AG10803 (cell line): ENCODE results near the gene FSTL5.

Experiments
- DNase-seq: peaks from one replicate; pipeline ENCODE4 v3.0.0; 2010; ENCODE audit warnings: low read depth
- H3K4me3 ChIP-seq: 2 replicates; pipeline ENCODE4 v1.5.1; 2011; ENCODE audit warnings: mild to moderate bottlenecking, low read length, control low read depth
- TF ChIP-seq, protein P1 (sequence below): conservative IDR thresholded peaks from 2 replicates; pipeline ENCODE4 v1.5.1; 2011; ENCODE audit warnings: mild to moderate bottlenecking, low read length, control low read depth, inconsistent platforms

Gene FSTL5

DNA sequence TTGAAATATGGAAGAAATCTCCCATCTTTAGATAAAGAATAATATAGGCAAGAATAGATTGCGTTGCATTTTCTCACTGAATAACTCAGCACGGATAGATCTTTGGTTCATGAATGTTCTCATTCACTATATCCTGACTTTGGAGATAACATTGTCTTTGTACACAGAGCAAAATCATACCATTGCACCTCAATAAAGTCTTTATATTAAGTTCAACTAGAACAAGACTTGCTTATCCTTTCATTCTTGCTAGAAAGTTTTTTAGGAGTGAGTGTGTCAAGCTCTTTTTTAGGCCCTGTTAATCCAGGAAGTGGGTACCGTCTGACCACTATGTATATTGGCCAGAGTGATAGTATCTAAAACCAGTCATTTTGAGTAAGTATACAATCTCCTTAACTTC is 658.7 kb downstream of the FSTL5 start:
- no peak overlapping the region for H3K4me3 ChIP-seq
- no peak for DNase-seq
- TF ChIP-seq, protein P1, sequence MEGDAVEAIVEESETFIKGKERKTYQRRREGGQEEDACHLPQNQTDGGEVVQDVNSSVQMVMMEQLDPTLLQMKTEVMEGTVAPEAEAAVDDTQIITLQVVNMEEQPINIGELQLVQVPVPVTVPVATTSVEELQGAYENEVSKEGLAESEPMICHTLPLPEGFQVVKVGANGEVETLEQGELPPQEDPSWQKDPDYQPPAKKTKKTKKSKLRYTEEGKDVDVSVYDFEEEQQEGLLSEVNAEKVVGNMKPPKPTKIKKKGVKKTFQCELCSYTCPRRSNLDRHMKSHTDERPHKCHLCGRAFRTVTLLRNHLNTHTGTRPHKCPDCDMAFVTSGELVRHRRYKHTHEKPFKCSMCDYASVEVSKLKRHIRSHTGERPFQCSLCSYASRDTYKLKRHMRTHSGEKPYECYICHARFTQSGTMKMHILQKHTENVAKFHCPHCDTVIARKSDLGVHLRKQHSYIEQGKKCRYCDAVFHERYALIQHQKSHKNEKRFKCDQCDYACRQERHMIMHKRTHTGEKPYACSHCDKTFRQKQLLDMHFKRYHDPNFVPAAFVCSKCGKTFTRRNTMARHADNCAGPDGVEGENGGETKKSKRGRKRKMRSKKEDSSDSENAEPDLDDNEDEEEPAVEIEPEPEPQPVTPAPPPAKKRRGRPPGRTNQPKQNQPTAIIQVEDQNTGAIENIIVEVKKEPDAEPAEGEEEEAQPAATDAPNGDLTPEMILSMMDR, result no peak

DNA sequence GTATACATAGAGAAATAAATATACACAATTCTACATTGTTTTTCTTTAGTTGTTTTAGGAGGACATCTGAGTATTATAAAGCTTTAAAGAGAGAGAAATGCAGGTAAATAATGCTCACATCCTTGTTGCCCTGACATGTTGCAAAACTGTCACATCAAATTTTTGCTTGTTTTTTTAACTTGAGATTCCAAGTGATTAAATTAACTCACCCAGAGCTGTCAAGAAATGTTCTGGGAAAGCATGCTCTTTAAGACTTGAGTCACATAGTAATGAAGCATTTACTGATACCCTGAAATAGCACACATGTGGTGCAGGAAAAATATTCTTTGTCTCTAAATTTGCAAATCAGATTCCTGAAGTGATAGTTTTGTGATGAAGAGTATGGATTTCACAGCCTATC is 665.6 kb downstream of the FSTL5 start:
- TF ChIP-seq, protein P1, result no peak
- H3K4me3 ChIP-seq, result no peak overlapping the region
- no peak for DNase-seq

DNA sequence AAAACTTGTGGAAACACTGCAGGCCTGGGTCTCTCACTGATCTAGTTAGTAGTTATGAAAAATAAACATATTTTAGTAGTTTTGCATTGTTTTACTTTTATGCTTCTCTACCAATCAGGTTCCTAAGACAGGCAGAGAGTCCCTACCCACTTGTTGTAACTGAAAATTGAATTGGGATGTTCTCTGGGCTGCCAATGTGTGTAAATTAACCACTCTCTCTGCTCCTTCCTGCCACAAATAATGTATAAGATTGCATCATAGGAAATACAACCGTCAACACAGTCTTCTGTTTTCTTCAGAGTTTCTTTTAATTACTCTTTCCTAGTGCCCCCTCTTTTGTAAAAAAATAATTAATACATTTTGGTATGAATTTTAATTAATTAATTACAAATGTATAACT is 677.3 kb downstream of the FSTL5 start:
- no peak overlapping the region for H3K4me3 ChIP-seq
- DNase-seq, result no peak
- TF ChIP-seq, protein P1, result no peak

DNA sequence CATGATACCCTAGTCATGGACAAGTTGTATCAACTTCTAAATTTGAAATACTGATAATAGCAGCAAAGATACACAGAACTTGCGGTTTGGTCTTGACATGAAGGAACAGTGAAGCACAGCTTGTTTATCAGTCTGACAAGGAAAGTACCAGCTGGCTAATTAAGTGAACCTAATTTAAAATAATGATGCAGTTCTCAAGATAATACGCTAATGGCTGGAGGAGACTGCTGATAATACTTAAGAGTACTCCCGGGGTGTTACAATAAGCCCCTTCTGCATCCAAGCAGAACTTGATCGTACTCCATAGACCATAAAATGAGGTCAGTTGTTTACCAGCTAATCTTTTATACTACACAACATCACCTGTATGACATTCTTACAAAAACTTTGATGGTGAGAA is 697.5 kb downstream of the FSTL5 start:
- DNase-seq, result no peak
- no peak overlapping the region for H3K4me3 ChIP-seq
- TF ChIP-seq, protein P1, result no peak

DNA sequence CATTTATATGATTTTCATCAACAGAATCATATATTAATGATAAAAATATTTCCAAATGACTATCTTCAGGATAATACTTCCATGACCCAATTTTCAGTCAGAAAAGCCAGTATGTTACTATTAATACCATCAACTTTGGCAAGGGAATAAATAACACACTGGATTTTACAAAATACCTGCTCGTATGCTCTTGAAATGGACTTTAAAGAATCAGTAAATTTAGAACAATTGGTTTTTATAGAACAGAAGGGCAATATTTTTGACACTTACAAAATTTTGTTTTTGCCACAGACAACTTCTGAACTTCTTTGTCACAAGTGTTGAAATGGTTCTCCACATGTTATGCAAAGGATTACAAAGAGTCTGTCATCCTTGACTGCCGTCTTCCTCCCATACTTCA is 700.4 kb downstream of the FSTL5 start:
- TF ChIP-seq, protein P1, result no peak
- no peak for DNase-seq
- H3K4me3 ChIP-seq, result no peak overlapping the region

DNA sequence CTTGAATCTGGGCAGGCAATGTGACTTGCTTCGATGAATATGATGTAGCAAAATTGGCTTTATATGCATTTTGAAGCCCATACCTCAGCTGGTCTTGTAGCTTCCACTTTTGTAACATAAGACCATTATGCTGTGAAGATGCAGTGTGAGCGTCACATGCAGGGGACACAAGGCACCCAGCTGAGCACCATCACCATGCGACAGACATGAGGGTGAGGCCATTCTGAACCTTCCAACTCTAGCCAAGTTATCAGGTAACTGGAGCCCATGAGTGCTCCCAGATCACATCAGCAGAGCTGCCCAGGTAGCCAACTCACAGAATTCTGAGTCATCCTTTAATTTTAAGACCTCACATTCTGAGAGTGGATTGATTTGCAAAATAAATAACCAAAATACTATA is 705.9 kb downstream of the FSTL5 start:
- no peak overlapping the region for H3K4me3 ChIP-seq
- DNase-seq, result no peak
- TF ChIP-seq, protein P1, result no peak

DNA sequence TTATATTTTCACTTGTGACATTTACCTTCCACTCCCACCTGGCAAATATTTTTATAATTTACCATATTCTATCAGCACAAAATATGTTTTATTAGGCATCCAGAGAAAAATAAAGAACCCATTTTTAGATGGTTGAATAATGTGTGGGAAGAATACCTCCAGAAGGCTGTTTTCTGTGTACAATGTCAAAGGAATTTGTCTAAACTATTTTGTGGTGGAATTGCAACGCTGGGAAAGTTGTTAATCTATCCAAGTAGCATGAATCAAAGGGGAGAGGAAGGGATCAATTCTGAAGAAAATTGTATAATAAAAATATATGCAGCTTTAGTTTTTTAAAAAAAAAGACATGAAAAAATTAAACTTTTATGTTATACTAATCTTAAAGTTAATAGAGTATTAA is 706.5 kb downstream of the FSTL5 start:
- TF ChIP-seq, protein P1, result no peak
- peak; percentile 4 for DNase-seq
- H3K4me3 ChIP-seq, result no peak overlapping the region
